ENCODE results near the gene PTGFRN.

DNA sequence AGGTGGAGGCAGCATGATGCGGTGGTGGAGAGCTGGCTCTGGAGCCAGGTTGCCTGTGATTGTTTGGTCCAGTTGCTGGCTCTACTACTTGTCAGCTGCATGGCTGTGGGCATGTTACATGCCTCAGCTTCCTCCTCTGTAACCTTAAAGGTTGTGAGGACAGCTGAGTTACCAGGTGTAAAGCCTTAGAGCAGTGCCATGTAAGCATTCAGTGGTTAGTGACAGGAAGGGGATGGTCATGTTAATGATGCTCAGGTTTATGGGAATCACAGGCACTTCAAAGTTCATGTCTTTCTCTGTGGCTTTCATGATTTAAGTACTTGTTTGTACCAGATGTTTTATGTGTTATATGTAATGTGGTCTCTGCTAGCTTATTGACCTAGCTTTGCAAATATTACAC lies 32.6 kb downstream of the PTGFRN start:
- TF ChIP-seq, protein P1, sequence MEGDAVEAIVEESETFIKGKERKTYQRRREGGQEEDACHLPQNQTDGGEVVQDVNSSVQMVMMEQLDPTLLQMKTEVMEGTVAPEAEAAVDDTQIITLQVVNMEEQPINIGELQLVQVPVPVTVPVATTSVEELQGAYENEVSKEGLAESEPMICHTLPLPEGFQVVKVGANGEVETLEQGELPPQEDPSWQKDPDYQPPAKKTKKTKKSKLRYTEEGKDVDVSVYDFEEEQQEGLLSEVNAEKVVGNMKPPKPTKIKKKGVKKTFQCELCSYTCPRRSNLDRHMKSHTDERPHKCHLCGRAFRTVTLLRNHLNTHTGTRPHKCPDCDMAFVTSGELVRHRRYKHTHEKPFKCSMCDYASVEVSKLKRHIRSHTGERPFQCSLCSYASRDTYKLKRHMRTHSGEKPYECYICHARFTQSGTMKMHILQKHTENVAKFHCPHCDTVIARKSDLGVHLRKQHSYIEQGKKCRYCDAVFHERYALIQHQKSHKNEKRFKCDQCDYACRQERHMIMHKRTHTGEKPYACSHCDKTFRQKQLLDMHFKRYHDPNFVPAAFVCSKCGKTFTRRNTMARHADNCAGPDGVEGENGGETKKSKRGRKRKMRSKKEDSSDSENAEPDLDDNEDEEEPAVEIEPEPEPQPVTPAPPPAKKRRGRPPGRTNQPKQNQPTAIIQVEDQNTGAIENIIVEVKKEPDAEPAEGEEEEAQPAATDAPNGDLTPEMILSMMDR (IDR thresholded peaks at IDR 0.05; ENCODE audit: low read depth, low read length, missing input control), result no peak
- TF ChIP-seq JUND (IDR thresholded peaks at IDR 0.05), result no peak
- TF ChIP-seq, protein P2, sequence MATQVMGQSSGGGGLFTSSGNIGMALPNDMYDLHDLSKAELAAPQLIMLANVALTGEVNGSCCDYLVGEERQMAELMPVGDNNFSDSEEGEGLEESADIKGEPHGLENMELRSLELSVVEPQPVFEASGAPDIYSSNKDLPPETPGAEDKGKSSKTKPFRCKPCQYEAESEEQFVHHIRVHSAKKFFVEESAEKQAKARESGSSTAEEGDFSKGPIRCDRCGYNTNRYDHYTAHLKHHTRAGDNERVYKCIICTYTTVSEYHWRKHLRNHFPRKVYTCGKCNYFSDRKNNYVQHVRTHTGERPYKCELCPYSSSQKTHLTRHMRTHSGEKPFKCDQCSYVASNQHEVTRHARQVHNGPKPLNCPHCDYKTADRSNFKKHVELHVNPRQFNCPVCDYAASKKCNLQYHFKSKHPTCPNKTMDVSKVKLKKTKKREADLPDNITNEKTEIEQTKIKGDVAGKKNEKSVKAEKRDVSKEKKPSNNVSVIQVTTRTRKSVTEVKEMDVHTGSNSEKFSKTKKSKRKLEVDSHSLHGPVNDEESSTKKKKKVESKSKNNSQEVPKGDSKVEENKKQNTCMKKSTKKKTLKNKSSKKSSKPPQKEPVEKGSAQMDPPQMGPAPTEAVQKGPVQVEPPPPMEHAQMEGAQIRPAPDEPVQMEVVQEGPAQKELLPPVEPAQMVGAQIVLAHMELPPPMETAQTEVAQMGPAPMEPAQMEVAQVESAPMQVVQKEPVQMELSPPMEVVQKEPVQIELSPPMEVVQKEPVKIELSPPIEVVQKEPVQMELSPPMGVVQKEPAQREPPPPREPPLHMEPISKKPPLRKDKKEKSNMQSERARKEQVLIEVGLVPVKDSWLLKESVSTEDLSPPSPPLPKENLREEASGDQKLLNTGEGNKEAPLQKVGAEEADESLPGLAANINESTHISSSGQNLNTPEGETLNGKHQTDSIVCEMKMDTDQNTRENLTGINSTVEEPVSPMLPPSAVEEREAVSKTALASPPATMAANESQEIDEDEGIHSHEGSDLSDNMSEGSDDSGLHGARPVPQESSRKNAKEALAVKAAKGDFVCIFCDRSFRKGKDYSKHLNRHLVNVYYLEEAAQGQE (IDR thresholded peaks at IDR 0.05), result no peak
- TF ChIP-seq YY1 (IDR thresholded peaks at IDR 0.05), result no peak
- TF ChIP-seq, protein P3, sequence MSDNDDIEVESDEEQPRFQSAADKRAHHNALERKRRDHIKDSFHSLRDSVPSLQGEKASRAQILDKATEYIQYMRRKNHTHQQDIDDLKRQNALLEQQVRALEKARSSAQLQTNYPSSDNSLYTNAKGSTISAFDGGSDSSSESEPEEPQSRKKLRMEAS (IDR thresholded peaks at IDR 0.05), result no peak
- TF ChIP-seq TAF1 (conservative IDR thresholded peaks at IDR 0.05), result no peak
- no peak for TF ChIP-seq HNF4A (conservative IDR thresholded peaks at IDR 0.05)
